ENCODE data around the gene MMP8. TPM values are rescaled to one million over a fixed set of nuclear protein-coding genes. Genes with fewer than 3 reads are reported as not detected.

The MMP8 gene
- total RNA-seq, 1 donor from 2014 or later: not detected

- TF ChIP-seq, protein P1, sequence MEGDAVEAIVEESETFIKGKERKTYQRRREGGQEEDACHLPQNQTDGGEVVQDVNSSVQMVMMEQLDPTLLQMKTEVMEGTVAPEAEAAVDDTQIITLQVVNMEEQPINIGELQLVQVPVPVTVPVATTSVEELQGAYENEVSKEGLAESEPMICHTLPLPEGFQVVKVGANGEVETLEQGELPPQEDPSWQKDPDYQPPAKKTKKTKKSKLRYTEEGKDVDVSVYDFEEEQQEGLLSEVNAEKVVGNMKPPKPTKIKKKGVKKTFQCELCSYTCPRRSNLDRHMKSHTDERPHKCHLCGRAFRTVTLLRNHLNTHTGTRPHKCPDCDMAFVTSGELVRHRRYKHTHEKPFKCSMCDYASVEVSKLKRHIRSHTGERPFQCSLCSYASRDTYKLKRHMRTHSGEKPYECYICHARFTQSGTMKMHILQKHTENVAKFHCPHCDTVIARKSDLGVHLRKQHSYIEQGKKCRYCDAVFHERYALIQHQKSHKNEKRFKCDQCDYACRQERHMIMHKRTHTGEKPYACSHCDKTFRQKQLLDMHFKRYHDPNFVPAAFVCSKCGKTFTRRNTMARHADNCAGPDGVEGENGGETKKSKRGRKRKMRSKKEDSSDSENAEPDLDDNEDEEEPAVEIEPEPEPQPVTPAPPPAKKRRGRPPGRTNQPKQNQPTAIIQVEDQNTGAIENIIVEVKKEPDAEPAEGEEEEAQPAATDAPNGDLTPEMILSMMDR (conservative IDR thresholded peaks at IDR 0.05): no peak
- Mint-ChIP-seq H3K9me3 (no peaks in the 10 kb centered on the region), H3K27me3 (ENCODE audit: low read depth) (no peaks in the 10 kb centered on the region), H3K27ac (ENCODE audit: unreplicated experiment) (no peak overlapping the region), H3K36me3 (ENCODE audit: low read depth) (no peaks in the 10 kb centered on the region), H3K4me1 (no peaks in the 10 kb centered on the region), H3K4me3 (no peak overlapping the region)
- DNase-seq (ENCODE audit: low read depth, low spot score): no peak
Observed at GRCh38 chr11:102708654-102709053, 16.1 kb downstream of the MMP8 start.

DNA sequence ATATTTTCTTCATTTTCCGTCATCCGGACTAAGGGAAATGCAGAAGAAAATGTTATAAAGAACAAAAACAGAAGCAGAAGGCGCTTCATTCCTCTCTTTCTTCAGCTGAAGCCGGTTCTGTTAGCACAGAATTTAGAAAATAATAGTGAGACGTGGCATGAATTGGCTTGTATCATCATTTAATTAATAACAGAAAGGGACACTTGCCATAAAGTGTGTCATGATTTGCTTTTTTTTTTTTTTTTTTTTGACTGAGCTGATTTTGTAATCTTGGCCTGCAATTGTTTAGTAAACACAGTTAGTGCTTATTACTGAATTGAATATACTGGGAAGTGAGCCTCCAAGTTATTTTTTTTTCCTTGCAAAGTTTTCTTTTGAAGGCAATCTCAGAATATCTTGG lies 19.1 kb downstream of the MMP8 start, which contains the start of gene MMP27:
TSS of gene MMP27 (minus strand) at position 144 of the 400 bp plus-strand sequence. CDS start at position 89, 55 bp downstream.
- Mint-ChIP-seq H3K4me3 (no peak within 1 kb of the TSS), H3K4me1 (no peaks in the 10 kb centered on the region)
- TF ChIP-seq, protein P1 (conservative IDR thresholded peaks at IDR 0.05): no peak

GRCh38 chr11:102704841-102705240 lies 19.9 kb downstream of the MMP8 start:
- Mint-ChIP-seq H3K4me1 (no peaks in the 10 kb centered on the region), H3K27me3 (ENCODE audit: low read depth) (no peaks in the 10 kb centered on the region), H3K4me3 (no peak overlapping the region), H3K27ac (ENCODE audit: unreplicated experiment) (no peak overlapping the region), H3K36me3 (ENCODE audit: low read depth) (no peaks in the 10 kb centered on the region), H3K9me3 (no peaks in the 10 kb centered on the region)
- DNase-seq (ENCODE audit: low read depth, low spot score): no peak
- TF ChIP-seq, protein P1 (conservative IDR thresholded peaks at IDR 0.05): no peak

More for the DNA sequence above, 19.1 kb downstream of the MMP8 start, which contains the start of gene MMP27:
- DNase-seq (ENCODE audit: low read depth, low spot score): no peak
- Mint-ChIP-seq H3K27ac (ENCODE audit: unreplicated experiment) (no peak within 1 kb of the TSS), H3K27me3 (ENCODE audit: low read depth) (no peaks in the 10 kb centered on the region), H3K9me3 (no peaks in the 10 kb centered on the region), H3K36me3 (ENCODE audit: low read depth) (no peaks in the 10 kb centered on the region)

- H3K27ac Mint-ChIP-seq (ENCODE audit: unreplicated experiment): no peak overlapping the region
- TF ChIP-seq, protein P1 (conservative IDR thresholded peaks at IDR 0.05): no peak
- H3K36me3 Mint-ChIP-seq (ENCODE audit: low read depth): no peaks in the 10 kb centered on the region
- no peaks in the 10 kb centered on the region for H3K9me3 Mint-ChIP-seq
- H3K4me3 Mint-ChIP-seq: no peak overlapping the region
- H3K4me1 Mint-ChIP-seq: no peaks in the 10 kb centered on the region
- no peak for DNase-seq (ENCODE audit: low read depth, low spot score)
- H3K27me3 Mint-ChIP-seq (ENCODE audit: low read depth): no peaks in the 10 kb centered on the region
Observed at GRCh38 chr11:102703826-102704493, 20.8 kb downstream of the MMP8 start.

GRCh38 chr11:102695201-102695600 lies 29.6 kb downstream of the MMP8 start:
- H3K27me3 Mint-ChIP-seq (ENCODE audit: low read depth): no peaks in the 10 kb centered on the region
- TF ChIP-seq, protein P1 (conservative IDR thresholded peaks at IDR 0.05): no peak
- H3K4me1 Mint-ChIP-seq: no peaks in the 10 kb centered on the region
- no peak for DNase-seq (ENCODE audit: low read depth, low spot score)
- H3K27ac Mint-ChIP-seq (ENCODE audit: unreplicated experiment): no peak overlapping the region
- no peaks in the 10 kb centered on the region for H3K36me3 Mint-ChIP-seq (ENCODE audit: low read depth)
- no peaks in the 10 kb centered on the region for H3K9me3 Mint-ChIP-seq
- no peak overlapping the region for H3K4me3 Mint-ChIP-seq

Measured in neural crest cell (in vitro differentiated cells).